AML-193 (cell line): ENCODE data around the gene RPL37.
"Not testable (repeated sequence)": the region's sequence is repeated elsewhere in the genome, so short reads cannot be mapped to it uniquely, and the experiment has no call there.

Experiments
- DNase-seq, 2 experiments: peaks; one replicate each; lab custom pipeline; 2025; lab: John Stamatoyannopoulos, UW

RPL37 gene

DNA sequence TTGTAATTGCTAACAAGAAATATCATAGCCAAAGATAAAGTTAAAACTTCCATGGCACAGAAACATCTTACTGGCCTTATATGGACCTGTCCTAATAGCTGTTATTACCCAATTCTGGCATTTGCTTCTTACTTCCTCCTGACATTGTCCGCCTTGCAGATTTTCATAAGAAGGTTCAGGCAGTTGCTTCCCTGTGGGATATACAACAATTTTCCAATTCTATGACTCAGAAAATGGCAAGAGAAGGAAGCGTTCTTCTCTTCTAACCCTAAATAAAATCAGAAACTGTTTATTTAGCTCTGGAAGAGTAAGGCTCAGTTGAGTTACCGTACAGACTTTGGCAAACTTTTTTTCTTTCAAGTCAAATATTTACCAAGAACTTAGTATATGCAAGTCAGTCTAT is 38.5 kb downstream of the RPL37 start:
- peak; percentile 78 to 81 for DNase-seq

DNA sequence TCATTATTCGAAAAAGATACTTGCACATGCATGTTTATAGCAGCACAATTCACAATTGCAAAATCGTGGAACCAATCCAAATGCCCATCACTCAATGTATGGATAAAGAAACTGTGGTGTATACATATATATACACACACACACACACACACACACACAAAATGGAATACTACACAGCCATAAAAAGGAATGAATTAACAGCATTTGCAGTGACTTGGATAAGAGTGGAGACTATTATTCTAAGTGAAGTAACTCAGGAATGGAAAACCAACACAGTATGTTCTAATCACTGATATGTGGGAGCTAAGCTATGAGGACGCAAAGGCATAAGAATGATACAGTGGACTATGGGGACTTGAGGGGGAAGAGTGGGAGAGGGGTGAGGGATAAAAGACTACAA is 40.1 kb downstream of the RPL37 start:
- not testable (repeated sequence) for DNase-seq

DNA sequence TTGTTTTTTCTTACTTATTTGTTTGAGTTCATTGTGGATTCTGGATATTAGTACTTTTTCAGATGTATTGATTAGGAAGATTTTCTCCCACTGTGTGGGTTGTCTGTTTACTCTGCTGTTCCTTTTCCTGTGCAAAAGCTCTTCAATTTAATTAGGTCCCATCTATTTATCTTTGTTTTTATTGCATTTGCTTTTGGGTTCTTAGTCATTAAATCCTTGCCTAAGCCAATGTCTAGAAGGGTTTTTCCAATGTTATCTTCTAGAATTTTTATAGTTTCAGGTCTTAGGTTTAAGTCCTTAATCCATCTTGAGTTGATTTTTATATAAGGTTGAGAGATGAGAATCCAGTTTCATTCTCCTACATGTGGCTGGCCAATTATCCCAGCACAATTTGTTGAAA is 40.7 kb downstream of the RPL37 start:
- DNase-seq = not testable (repeated sequence)

DNA sequence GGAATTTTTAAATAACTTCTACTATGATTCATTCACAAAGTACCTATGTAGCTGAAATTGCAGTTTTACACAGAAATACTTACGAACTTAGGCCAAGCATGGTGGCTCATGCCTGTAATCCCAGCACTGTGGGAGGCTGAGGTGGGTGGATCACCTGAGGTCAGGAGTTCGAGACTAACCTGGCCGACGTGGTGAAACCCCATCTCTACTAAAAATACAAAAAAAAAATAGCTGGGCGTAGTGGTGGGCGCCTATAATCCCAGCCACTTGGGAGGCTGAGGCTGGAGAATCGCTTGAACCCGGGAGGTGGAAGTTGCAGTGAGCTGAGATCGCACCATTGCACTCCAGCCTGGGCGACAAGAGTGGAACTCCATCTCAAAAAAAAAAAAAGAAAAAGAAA is 42.3 kb downstream of the RPL37 start:
- not testable (repeated sequence) for DNase-seq

DNA sequence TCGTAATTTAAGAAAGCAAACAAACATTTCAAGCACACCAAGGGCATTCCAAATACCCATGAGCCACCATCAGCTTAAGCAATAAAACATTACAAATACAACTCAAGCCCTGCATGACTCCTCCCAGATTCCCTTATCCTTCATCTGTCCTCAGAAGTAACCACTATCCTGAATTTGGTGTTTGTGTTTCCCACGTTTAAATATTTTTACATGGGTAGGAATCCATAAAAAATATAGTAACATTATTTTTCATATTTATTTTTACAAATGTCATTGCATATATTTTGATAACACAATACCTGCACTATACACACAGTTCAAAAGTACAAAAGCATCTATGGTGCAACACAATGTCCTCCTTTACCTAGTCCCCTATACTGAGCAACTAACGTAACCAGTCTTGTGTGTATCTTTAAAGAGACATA is 43.3 kb downstream of the RPL37 start:
- no peak for DNase-seq

DNA sequence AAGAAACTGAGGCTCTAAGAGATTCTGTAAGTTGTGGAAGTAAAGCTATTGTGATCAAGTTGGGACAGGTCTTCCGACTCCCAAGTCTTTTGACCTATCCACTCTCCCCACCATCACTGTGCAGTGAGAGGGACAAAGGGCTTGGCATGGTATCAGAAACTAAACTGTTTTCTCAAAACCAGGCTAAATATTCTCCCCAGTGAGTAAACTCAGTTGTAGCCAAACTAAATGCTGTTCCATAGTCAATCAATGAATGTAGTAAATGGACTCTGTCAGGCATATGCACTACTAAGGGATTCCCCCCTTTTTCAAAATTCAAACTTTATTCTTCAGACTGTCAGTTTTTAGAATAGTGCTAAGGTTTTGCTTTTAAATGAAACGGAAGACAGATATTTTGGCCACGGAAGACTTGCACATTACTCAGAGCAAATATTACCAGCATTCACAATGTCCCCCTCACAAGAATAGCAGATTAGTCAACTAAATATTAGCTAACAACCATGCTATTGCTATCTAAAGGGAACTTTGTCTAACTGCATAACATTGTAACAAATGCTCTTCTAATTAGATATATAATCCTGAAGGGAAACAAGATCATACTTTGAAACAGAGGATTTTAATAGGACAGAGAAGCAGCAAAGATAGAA is 44.0 kb downstream of the RPL37 start:
- no peak for DNase-seq

DNA sequence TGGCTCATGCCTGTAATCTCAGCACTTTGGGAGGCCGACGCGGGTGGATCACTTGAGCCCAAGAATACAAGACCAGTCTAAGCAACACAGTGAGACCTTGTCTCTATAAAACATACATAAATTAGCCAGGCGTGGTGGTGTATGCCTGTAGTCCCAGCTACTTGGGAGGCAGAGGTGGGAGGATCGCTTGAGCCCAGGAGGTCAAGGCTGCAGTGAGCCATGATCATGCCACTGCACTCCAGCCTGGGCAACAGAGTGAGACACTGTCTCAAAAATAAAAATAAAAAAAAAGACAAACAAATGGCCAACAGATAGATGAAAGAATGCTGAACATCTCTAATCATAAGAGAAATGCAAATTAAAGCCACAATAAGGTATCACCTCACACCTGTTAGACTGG is 46.1 kb downstream of the RPL37 start:
- DNase-seq = not testable (repeated sequence)

DNA sequence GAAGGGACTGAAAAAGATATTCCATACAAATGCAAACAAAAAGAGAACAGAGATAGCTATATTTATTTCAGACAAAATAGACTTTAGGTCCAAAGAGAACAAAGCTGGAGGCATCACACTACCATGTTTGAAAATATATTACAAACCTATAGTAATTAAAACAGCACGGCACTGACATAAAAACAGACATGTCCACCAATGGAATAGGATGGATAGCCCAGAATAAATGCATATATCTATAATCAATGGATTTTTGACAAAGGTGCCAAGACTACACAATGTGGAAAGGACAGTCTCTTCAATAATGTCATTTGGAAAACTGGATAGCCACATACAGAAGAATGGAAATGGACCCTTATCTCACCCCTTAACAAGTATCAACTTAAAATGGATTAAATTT is 47.0 kb downstream of the RPL37 start:
- DNase-seq = no peak

DNA sequence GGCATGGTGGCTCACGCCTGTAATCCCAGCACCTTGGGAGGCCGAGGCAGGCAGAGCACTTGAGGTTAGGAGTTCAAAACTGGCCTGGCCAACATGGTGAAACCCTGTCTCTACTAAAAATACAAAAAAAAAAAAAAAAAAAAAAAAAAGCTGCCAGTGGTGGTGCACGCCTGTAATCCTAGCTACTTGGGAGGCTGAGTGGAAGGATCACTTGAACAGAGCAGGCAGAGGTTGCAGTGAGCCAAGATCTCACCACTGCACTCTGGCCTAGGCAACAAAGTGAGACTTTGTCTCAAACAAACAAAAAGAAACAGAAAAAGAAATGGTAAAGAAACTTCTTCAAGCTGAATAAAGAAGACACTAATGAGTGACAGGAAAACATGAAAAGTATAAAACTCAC is 48.4 kb downstream of the RPL37 start:
- not testable (repeated sequence) for DNase-seq

DNA sequence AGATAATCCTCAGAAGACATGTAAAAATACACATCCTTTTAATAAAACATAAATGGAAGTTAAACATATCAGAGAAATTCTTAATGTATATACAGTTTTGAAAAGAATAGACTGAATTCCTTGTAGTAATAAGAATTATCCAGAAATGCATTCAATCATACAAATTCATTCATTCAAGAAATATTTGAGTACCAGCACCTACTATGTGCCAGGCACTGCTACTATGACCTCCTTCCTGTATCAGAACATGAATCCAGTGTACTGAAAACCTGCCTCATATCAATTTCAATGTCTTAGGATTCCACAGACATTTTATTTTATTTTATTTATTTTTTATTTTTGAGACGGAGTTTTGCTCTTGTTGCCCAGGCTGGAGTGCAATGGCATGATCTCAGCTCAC is 50.1 kb downstream of the RPL37 start:
- DNase-seq = no peak

DNA sequence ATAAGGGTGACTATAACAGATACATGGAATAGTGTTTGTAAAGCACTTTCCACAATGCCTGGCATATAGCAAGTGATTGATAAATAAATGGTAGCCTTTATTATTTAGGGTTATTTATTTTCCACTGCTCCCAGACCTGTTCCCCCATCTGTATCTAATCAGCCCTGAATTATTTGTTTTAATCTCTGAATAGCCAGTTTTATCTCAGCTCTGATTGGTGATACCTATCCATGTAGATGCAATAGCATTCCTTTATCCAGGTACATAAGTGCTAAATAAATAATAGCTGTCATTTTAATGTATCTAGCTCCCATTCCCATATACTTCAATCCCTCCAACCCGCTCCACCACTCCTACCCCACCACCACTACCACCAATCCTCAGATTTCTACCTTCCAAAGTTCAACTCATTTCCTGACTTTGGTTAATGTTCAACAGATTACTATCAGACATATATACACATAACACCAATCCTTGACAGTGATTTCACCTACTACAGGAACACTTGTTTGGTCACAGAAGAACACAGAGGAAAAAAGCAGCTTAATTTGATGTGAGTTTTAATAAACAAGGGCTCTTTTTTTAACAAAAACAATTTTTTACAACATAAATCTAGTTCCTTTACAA is 50.9 kb downstream of the RPL37 start:
- no peak for DNase-seq

DNA sequence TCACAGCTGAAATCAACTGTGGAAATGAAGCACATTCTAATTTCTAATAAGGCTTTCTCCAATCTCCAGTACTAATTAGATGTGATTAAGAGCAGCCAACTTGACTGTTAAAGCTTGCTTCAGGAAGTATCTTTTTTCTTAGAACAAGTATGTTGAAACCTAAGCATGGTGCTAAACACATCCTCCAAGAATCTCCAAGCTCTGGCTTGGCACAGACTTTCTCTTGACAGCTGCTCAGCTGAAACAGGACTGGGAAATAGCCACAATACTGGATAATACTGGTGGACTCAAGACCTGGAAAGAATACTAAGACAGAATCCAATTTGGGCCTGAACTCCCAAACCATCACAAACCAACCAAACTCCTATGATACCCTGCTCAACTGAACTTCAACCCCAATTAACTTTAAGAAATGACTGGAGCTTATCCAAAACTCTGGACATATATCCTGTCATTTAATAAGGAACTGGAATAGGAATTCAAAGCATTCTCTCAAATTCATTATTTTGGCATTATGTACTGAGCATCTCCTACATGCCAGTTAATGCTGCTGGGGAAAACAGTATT is 53.1 kb downstream of the RPL37 start:
- peak; percentile 46 to 52 for DNase-seq

DNA sequence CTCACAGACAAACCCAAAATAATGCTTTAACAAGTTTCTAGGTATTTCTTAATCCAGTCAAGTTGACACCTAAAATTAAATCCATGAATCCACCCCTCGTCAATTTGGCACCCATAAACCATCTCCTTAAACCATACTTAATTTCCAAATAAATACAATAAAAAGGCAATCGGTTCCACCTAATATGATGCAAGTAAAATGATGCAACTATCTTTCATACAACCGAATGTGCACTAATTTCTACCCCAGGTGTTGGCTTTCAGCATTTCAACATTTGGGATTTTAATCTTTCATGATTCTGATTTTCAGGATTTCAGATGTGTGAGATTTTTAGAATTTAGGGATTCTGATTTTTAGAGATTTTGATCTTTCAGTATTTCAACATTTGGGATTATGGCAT is 54.2 kb downstream of the RPL37 start:
- no peak for DNase-seq

DNA sequence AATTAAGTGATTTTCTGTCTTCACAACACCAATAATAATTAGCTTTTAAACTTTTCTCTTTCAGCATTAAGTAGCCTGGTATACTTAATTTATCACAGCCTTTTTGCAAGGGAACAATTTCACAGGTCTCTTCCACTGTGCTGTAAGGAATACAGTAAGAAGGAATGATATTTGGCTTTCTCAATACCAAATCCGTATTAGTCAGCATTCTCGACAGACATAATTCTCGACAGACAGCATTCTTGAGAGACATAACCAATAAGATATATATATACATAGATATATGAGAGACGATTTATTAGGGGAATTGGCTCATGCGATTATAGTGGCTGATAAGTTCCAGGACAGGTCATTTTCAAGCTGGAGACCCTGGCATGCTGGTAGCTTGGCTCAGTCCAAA is 54.8 kb downstream of the RPL37 start:
- DNase-seq = no peak

DNA sequence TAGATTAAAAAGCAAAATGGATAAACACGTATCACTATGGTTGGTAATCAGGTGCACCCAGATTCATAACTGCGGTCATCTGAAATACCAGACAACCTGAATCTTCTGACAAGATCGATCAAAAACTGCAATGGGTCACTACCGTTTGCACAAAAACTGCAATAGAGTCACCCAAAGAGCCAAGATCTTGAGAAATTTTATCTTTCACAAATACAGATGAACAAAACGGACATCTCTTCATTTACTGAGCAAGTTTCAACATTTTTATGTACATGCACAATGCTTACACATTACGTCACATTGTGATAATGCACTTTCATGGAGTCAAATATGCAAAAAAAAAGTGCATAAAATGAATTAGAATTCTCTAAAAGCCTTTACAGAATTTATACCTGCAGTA is 55.5 kb downstream of the RPL37 start:
- no peak for DNase-seq

DNA sequence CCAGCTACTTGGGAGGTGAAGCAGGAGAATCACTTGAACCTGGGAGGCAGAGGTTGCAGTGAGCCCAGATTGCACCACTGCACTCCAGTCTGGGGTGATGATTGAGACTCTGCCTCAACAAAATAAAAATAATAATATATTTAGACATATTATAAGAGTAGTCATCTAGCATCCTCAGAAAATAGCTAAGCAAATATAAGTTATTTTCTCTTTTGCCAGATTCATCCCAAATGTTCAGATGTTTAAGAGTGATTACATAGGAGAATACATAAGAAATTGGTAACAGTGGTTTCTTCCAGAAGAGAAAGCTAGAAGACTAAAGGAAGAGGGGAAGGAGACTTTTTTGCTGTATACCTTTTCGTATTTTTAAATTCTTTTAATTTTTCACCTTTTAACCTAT is 56.9 kb downstream of the RPL37 start:
- no peak for DNase-seq

DNA sequence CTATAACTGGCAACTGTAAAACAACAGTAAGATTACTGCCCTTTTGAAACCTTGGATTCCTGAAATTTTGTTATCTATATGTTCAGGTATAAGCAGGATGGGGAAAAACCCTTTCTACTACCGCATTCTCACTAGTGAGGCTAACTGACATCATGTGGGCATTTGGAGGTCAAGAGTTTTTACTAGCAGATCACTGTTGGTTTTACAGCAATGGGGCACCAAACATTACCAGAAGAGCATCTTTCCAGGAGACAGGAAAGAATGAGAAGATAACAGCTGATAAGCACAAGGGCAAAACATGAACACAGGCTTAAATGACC is 58.4 kb downstream of the RPL37 start:
- no peak for DNase-seq

DNA sequence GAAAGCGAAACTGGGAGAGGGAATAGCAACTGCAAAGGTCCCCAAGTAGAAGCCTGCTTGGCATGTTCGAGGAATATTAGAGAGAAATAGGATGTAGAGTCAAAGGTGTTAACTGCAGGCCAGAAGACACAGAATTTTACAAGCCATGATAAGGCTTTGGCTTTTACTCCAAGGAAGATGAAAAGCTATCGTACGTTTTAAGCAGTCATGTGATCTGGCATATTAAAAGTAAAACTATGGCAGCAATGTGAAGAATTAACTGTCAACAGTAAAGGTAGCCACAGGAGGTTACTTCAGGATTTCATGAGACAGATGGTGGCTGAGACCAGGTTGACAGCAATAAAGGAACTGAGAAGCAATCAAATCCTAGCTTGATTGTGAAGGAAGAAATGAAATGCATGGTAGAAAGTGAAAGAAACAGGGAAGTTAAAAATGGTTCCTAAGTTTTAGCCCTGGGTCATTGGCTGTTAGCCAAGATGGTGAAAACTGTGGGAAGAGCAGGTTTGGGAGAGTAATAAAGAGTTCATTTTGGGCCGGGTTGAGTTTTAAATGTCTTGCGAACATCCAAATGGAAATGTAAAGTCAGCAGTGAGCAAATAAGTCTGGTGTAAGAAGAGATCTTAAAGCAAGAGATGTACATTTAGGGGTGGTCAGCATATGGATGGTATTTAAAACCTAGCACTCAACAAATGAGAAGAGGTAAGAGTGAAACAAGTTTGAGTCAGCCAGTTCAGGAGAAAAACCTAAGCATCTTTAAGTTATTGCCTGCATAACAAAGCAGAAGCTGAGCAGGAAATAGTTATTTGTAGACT is 59.0 kb downstream of the RPL37 start:
- DNase-seq = no peak
